Activated naive CD8-positive, alpha-beta T cell (primary cell): Measurements from ENCODE around the gene TBC1D3.
"Not testable (repeated sequence)": the region's sequence is repeated elsewhere in the genome, so short reads cannot be mapped to it uniquely, and the experiment has no call there.

Source experiments
- H3K27ac Mint-ChIP-seq: one replicate; pipeline ENCODE4 v1.8.0; 2021; ENCODE audit warnings: mixed read lengths
- H3K27me3 Mint-ChIP-seq: one replicate; pipeline ENCODE4 v1.8.0; 2021; ENCODE audit warnings: mixed read lengths
- H3K36me3 Mint-ChIP-seq: one replicate; pipeline ENCODE4 v1.8.0; 2021; ENCODE audit warnings: mixed read lengths
- H3K4me1 Mint-ChIP-seq: one replicate; pipeline ENCODE4 v1.8.0; 2021; ENCODE audit warnings: low read depth, mixed read lengths
- H3K4me3 Mint-ChIP-seq: one replicate; pipeline ENCODE4 v1.8.0; 2021; ENCODE audit warnings: mild to moderate bottlenecking, mixed read lengths
- H3K9me3 Mint-ChIP-seq: one replicate; pipeline ENCODE4 v1.8.0; 2021; ENCODE audit warnings: low read depth, mixed read lengths

Gene TBC1D3

GRCh38 chr17:38192455-38192854, at the start of gene TBC1D3:
Gene TBC1D3 (minus strand): TSS chr17:38192555. CDS start chr17:38191029, 1,526 bp downstream.
- H3K27me3 Mint-ChIP-seq, H3K36me3 Mint-ChIP-seq, H3K27ac Mint-ChIP-seq, H3K4me3 Mint-ChIP-seq, H3K9me3 Mint-ChIP-seq, H3K4me1 Mint-ChIP-seq: not testable (repeated sequence)

DNA sequence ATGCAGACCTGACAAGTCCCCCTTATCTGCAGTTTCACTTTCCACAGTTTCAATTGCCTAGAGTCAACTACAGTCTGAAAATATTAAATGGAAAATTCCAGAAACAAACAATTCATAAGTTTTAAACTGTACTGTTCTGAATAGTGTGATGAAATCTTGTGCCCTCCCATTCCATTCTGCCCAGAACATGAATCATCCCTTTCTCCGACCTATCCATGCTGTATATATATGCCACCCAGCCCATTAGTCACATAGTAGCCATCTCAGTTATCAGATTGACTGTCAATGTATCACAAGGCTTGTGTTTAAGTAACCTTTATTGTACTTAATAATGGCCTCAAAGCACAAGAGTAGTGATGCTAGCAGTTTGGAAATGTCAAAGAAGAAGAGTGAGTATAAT, 40.4 kb upstream of the TBC1D3 start:
- not testable (repeated sequence) for H3K4me3 Mint-ChIP-seq, H3K4me1 Mint-ChIP-seq, H3K27me3 Mint-ChIP-seq, H3K36me3 Mint-ChIP-seq, H3K27ac Mint-ChIP-seq, H3K9me3 Mint-ChIP-seq

- not testable (repeated sequence) for H3K27me3 Mint-ChIP-seq, H3K4me1 Mint-ChIP-seq, H3K4me3 Mint-ChIP-seq, H3K36me3 Mint-ChIP-seq, H3K9me3 Mint-ChIP-seq, H3K27ac Mint-ChIP-seq
These were observed 33.6 kb upstream of the TBC1D3 start for GRCh38 chr17:38225844-38226495.

GRCh38 chr17:38220867-38221266, 28.5 kb upstream of the TBC1D3 start:
- not testable (repeated sequence) for H3K9me3 Mint-ChIP-seq, H3K4me1 Mint-ChIP-seq, H3K27ac Mint-ChIP-seq, H3K36me3 Mint-ChIP-seq, H3K27me3 Mint-ChIP-seq, H3K4me3 Mint-ChIP-seq

DNA sequence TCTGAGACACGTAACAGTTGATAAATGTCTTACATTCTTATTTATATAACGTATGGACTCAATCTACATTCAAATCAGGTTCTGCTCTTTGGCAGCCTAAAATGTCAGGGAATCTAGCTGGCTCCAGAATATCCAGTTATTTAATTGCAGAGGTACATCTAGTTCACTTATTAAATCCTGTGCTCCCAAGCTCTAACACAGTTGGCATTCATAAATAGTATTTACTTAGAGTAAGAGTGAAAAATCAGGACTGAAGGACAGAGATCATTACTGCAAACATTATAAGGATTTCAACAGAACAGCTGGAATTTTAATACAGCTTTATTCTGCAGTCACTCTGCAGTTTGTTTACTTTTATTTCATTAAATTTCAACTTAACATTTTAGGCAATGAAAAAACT, 7.9 kb upstream of the TBC1D3 start:
- not testable (repeated sequence) for H3K4me1 Mint-ChIP-seq, H3K27me3 Mint-ChIP-seq, H3K36me3 Mint-ChIP-seq, H3K9me3 Mint-ChIP-seq, H3K27ac Mint-ChIP-seq, H3K4me3 Mint-ChIP-seq

GRCh38 chr17:38134860-38135259, 57.5 kb downstream of the TBC1D3 start:
- H3K4me3 Mint-ChIP-seq, H3K27me3 Mint-ChIP-seq, H3K9me3 Mint-ChIP-seq, H3K36me3 Mint-ChIP-seq, H3K27ac Mint-ChIP-seq, H3K4me1 Mint-ChIP-seq: not testable (repeated sequence)
